AG04450 (cell line): ENCODE data around the gene MAFG. TPM values are rescaled to one million over a fixed set of nuclear protein-coding genes. Genes with fewer than 3 reads are reported as not detected.

Source experiments
- CTCF ChIA-PET: fragments of 300-600, 350-600 bp; formaldehyde crosslinking; extraction: SDS; loops from one replicate; lab custom pipeline; 2022; ENCODE audit warnings: antibody characterized with exemption, inconsistent platforms; lab: Charles Lee
- POLR2A ChIA-PET: fragments of 350-600 bp; formaldehyde crosslinking; extraction: SDS; loops from one replicate; lab custom pipeline; 2021; ENCODE audit warnings: antibody characterized with exemption, inconsistent platforms; lab: Yijun Ruan, JAX
- DNase-seq: peaks from one replicate; pipeline ENCODE4 v3.0.0-alpha.2; 2011; ENCODE audit warnings: low read depth, low spot score
- H3K27ac ChIP-seq: one replicate; pipeline ENCODE4 v1.5.1; 2012; ENCODE audit warnings: low read depth, low read length, control low read depth
- H3K27me3 ChIP-seq: one replicate; pipeline ENCODE4 v1.6.0; 2012; ENCODE audit warnings: low read length; ENCODE audit not compliant: control insufficient read depth, insufficient read depth
- H3K4me3 ChIP-seq: 2 replicates; pipeline ENCODE4 v1.5.1; 2011; ENCODE audit warnings: mild to moderate bottlenecking, low read depth, low read length, control low read depth
- H3K9me3 ChIP-seq: 2 replicates; pipeline ENCODE4 v1.5.1; 2012; ENCODE audit warnings: low read length; ENCODE audit not compliant: control insufficient read depth, insufficient read depth
- polyA plus RNA-seq: library from polyadenylated mRNA; depleted of rRNA; stranded (reverse); fragments of >200 nt; gene quantifications from 2 replicates; pipeline ENCODE4 v1.2.3, GENCODE V29; 2011
- TF ChIP-seq, protein P1 (sequence below): IDR thresholded peaks from 2 replicates; pipeline ENCODE4 v1.5.1; 2011; ENCODE audit warnings: low read depth, low read length, control low read depth, inconsistent platforms

MAFG gene
- polyA plus RNA-seq, 1 experiment = 17.7 TPM

DNA sequence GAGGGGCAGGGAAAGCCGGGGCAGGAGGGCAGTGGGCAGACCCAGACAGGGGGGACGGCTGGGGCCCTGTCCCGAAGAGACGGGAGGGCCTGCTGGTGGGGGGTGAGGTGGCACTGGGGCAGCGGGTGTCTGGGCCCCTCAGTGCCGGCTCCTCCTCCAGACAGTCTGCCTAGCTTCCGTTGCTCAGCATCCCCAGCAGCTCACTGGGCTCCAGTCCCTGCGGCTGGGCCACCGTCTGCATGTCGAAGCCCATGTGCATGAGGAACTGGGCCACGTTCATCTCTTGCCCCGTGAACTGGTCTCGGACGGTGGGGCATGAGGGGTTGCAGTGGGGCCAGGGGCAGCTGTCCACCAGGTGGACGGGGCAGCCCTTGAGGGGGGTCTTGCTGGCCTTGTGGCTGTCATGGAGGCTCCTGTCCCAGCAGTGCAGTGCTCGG, 25.3 kb upstream of the MAFG start:
- DNase-seq = no peak
- no peak overlapping the region for H3K4me3 ChIP-seq
- H3K27ac ChIP-seq = no peak overlapping the region
- CTCF ChIA-PET = interaction anchor here (0.6 to 2.0 kb wide), 2 partner anchors 11 to 77 kb away, joined by 4 to 7 read pairs; no protein-coding TSS in a partner anchor
- no peaks in the 10 kb centered on the region; the same call in 1 of the 2 replicates for H3K9me3 ChIP-seq
- peaks cover 7% of the 10 kb centered on the region for H3K27me3 ChIP-seq
- POLR2A ChIA-PET = interaction anchor here (0.6 kb wide), 1 partner anchor 8 kb away, joined by 3 read pairs; no protein-coding TSS in a partner anchor
- TF ChIP-seq, protein P1, sequence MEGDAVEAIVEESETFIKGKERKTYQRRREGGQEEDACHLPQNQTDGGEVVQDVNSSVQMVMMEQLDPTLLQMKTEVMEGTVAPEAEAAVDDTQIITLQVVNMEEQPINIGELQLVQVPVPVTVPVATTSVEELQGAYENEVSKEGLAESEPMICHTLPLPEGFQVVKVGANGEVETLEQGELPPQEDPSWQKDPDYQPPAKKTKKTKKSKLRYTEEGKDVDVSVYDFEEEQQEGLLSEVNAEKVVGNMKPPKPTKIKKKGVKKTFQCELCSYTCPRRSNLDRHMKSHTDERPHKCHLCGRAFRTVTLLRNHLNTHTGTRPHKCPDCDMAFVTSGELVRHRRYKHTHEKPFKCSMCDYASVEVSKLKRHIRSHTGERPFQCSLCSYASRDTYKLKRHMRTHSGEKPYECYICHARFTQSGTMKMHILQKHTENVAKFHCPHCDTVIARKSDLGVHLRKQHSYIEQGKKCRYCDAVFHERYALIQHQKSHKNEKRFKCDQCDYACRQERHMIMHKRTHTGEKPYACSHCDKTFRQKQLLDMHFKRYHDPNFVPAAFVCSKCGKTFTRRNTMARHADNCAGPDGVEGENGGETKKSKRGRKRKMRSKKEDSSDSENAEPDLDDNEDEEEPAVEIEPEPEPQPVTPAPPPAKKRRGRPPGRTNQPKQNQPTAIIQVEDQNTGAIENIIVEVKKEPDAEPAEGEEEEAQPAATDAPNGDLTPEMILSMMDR = no peak

DNA sequence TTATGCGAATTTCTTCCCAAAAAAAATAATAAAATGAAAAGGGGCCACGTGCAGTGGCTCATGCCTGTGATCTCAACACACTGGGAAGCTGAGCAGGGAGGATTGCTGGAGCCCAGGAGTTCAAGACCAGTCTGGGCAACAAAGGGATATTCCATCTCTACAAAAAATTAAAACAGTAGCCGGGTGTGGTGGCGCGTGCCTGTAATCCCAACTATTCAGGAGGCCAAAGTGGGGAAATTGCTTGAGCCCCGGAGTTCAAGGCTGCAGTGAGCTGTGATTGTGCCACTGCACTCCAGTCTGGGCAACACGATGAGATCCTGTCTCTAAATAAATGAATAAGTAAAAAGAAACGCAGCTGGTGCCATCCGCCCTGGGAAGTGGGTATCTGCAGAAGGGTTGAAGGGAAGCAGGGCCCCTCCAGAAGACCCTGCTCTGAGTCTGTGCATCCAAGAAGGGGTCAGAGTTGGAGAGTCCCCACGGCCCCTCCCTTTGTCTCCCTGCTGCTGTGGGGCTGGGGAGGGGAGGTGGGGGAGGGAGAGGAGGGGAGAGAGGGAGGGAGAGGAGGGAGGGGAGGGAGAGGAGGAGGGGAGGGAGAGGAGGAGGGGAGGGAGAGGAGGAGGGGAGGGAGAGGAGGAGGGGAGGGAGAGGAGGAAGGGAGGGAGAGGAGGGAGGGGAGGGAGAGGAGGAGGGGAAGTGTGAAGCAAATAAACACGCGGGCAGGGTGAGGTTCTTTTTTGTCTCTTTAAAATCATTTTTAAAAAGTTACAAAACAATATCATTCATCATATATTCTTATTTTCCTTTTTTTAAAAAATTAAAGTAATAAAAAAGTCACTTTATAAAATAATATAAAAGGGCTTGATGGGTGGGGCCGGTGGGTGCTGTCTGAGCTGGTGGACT, 24.5 kb upstream of the MAFG start:
- CTCF ChIA-PET = interaction anchor here (0.6 to 2.0 kb wide), 2 partner anchors 11 to 78 kb away, joined by 4 to 7 read pairs; no protein-coding TSS in a partner anchor
- POLR2A ChIA-PET = interaction anchor here (0.6 kb wide), 1 partner anchor 8 kb away, joined by 3 read pairs; no protein-coding TSS in a partner anchor

DNA sequence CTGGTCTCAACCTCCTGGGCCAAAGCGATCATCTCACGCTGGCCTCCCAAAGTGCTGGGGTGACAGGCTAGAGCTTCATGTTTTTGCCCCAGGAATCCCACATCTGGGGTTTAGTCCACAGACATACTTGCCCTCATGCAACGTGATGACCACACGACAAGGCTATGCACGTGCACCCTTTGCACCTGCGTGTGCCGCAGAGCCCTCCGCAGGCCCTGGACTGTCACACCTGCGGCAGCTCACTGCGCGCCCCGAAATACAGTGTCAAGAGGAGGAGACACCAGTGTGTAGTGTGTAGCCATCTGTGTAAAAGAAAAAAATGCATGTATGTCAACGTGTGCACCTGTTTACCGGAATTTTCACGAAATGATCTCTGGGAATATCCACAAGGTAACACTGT, 23.0 kb upstream of the MAFG start:
- ChIA-PET POLR2A (no interaction called here), CTCF (no interaction called here)
- Histone ChIP-seq H3K27ac (no peak overlapping the region), H3K27me3 (peaks cover 6% of the 10 kb centered on the region), H3K9me3 (no peaks in the 10 kb centered on the region; the same call in 1 of the 2 replicates), H3K4me3 (no peak overlapping the region)
- TF ChIP-seq, protein P1 = no peak
- DNase-seq = no peak

More for the DNA sequence above, 24.5 kb upstream of the MAFG start:
- Histone ChIP-seq H3K27me3 (peaks cover 8% of the 10 kb centered on the region), H3K9me3 (no peaks in the 10 kb centered on the region; the same call in 1 of the 2 replicates), H3K27ac (no peak overlapping the region), H3K4me3 (no peak overlapping the region)
- TF ChIP-seq, protein P1 = no peak
- no peak for DNase-seq

GRCh38 chr17:81948635-81949378, 21.3 kb upstream of the MAFG start:
- H3K27ac ChIP-seq = no peak overlapping the region
- no peak overlapping the region for H3K4me3 ChIP-seq
- ChIA-PET POLR2A (interaction anchor here (1.0 kb wide), 1 partner anchor 22 kb away, joined by 3 read pairs; no protein-coding TSS in a partner anchor), CTCF (no interaction called here)
- H3K9me3 ChIP-seq = no peaks in the 10 kb centered on the region; the same call in 1 of the 2 replicates
- TF ChIP-seq, protein P1 = no peak
- H3K27me3 ChIP-seq = peaks cover 6% of the 10 kb centered on the region
- no peak for DNase-seq
